ENCODE results near the gene ZDHHC12. TPM values are rescaled to one million over a fixed set of nuclear protein-coding genes. Genes with fewer than 3 reads are reported as not detected.
"Not testable (repeated sequence)": the region's sequence is repeated elsewhere in the genome, so short reads cannot be mapped to it uniquely, and the experiment has no call there.

ZDHHC12 gene
- total RNA-seq, 1 experiment from 2014 or later: 39.7 TPM

GRCh38 chr9:128701227-128701854 is 22.6 kb downstream of the ZDHHC12 start:
- peaks cover 2% of the 10 kb centered on the region for H3K36me3 Mint-ChIP-seq
- ChIA-PET POLR2A (interaction anchor here (1.2 to 1.6 kb wide), 2 partner anchors 23 to 66 kb away, joined by 3 to 7 read pairs; partner anchors contain the start of gene ZDHHC12), CTCF (interaction anchor here (0.7 to 1.6 kb wide), 5 partner anchors 9 to 117 kb away, joined by 3 to 23 read pairs (median 5); partner anchors contain the start of genes ENDOG and ZDHHC12)
- peak overlapping the region; percentile 64; the same call in 1 of the 2 replicates for H3K27ac Mint-ChIP-seq
- DNase-seq (ENCODE audit: low spot score) (peak; percentile 11), ATAC-seq (no peak)
- peak overlapping the region; percentile 83; the same call in 1 of the 2 replicates for H3K4me3 Mint-ChIP-seq
- H3K27me3 Mint-ChIP-seq (ENCODE audit: low read depth): no peaks in the 10 kb centered on the region
- no peak for TF ChIP-seq MYBL2 (CRISPR knock-in tag; IDR thresholded peaks at IDR 0.05)
- TF ChIP-seq ZBTB21 (CRISPR knock-in tag; IDR thresholded peaks at IDR 0.05; ENCODE audit: borderline replicate concordance): no peak
- no peak for TF ChIP-seq ATF6 (CRISPR knock-in tag; IDR thresholded peaks at IDR 0.05)
- no peak for TF ChIP-seq FOXJ3 (CRISPR knock-in tag; IDR thresholded peaks at IDR 0.05; ENCODE audit: borderline replicate concordance)
- TF ChIP-seq TEAD4 (CRISPR knock-in tag; IDR thresholded peaks at IDR 0.05): no peak
- no peak for TF ChIP-seq HMGA2 (CRISPR knock-in tag; IDR thresholded peaks at IDR 0.05)
- no peak for TF ChIP-seq E2F4 (CRISPR knock-in tag; IDR thresholded peaks at IDR 0.05; ENCODE audit: borderline replicate concordance, low read depth)
- no peak for TF ChIP-seq IRF2 (CRISPR knock-in tag; IDR thresholded peaks at IDR 0.05; ENCODE audit: borderline replicate concordance, low read depth)
- no peaks in the 10 kb centered on the region for H3K9me3 Mint-ChIP-seq
- peaks cover 4% of the 10 kb centered on the region; the same call in 1 of the 2 replicates for H3K4me1 Mint-ChIP-seq

- not testable (repeated sequence) for H3K27me3 Mint-ChIP-seq (ENCODE audit: low read depth)
These were observed 24.7 kb downstream of the ZDHHC12 start for GRCh38 chr9:128699096-128699795.

GRCh38 chr9:128696923-128697707 is 26.8 kb downstream of the ZDHHC12 start:
- CTCF ChIA-PET: interaction anchor here (0.6 to 1.3 kb wide), 7 partner anchors 14 to 442 kb away, joined by 3 to 5 read pairs (median 3); no protein-coding TSS in a partner anchor
- TF ChIP-seq ZNF671 (CRISPR knock-in tag; IDR thresholded peaks at IDR 0.05) (peak; percentile 10; the same call in 1 of the 2 replicates), NFATC4 (CRISPR knock-in tag; IDR thresholded peaks at IDR 0.05) (peak; percentile 13), ZNF425 (CRISPR knock-in tag; conservative IDR thresholded peaks at IDR 0.05) (peak; percentile 54; the same call in 1 of the 2 replicates), EMX1 (CRISPR knock-in tag; IDR thresholded peaks at IDR 0.05) (peak; percentile 87), ERG (CRISPR knock-in tag; IDR thresholded peaks at IDR 0.05) (peak; percentile 26; the same call in 1 of the 2 replicates), ZBTB21 (CRISPR knock-in tag; IDR thresholded peaks at IDR 0.05; ENCODE audit: borderline replicate concordance) (no peak), GRHL2 (CRISPR knock-in tag; IDR thresholded peaks at IDR 0.05; ENCODE audit: insufficient replicate concordance, severe bottlenecking) (no peak), ZNF416 (CRISPR knock-in tag; IDR thresholded peaks at IDR 0.05) (peak; percentile 9; the same call in 1 of the 2 replicates), ZMAT4 (CRISPR knock-in tag; IDR thresholded peaks at IDR 0.05) (peak; percentile 4; the same call in 1 of the 2 replicates), ZNF281 (CRISPR knock-in tag; IDR thresholded peaks at IDR 0.05) (no peak)

More at GRCh38 chr9:128699096-128699795, 24.7 kb downstream of the ZDHHC12 start:
- not testable (repeated sequence) for DNase-seq (ENCODE audit: low spot score); H3K9me3 Mint-ChIP-seq; H3K4me1 Mint-ChIP-seq; H3K27ac Mint-ChIP-seq; H3K4me3 Mint-ChIP-seq; ATAC-seq
- ChIA-PET POLR2A (interaction anchor here (0.8 to 1.7 kb wide), 3 partner anchors 15 to 119 kb away, joined by 3 to 6 read pairs (median 4); partner anchors contain the start of gene ENDOG), CTCF (interaction anchor here (0.6 to 1.5 kb wide), 3 partner anchors 25 to 1038 kb away, joined by 3 to 4 read pairs (median 3); partner anchors contain the start of gene ZDHHC12)
- peaks cover 23% of the 10 kb centered on the region for H3K36me3 Mint-ChIP-seq

More at GRCh38 chr9:128696923-128697707, 26.8 kb downstream of the ZDHHC12 start:
- peak overlapping the region; percentile 91 for H3K27ac Mint-ChIP-seq
- ATAC-seq: peak; percentile 17
- H3K4me1 Mint-ChIP-seq: peaks cover 9% of the 10 kb centered on the region; the same call in 1 of the 2 replicates
- no peak for DNase-seq (ENCODE audit: low spot score)
- POLR2A ChIA-PET: interaction anchor here (0.7 to 1.7 kb wide), 5 partner anchors 8 to 28 kb away, joined by 3 to 5 read pairs (median 4); partner anchors contain the start of gene SET
- H3K9me3 Mint-ChIP-seq: no peaks in the 10 kb centered on the region
- H3K36me3 Mint-ChIP-seq: peaks cover 45% of the 10 kb centered on the region
- no peak overlapping the region for H3K4me3 Mint-ChIP-seq
- H3K27me3 Mint-ChIP-seq (ENCODE audit: low read depth): no peaks in the 10 kb centered on the region
